Gastrocnemius medialis (tissue), 4 donors: ENCODE data around the gene TDRD15.

ENCODE experiments used
- CTCF ChIP-seq, 5 experiments: fragments of 450-650 bp in 3 of 5; fragments of 200-600 bp in 2 of 5; sonication (generic) in 2 of 5; IDR thresholded peaks in 4 of 5; conservative IDR thresholded peaks in 1 of 5; 1 replicate in 4 of 5; 2 replicates in 1 of 5; pipeline ENCODE4 v1.5.1; 2016 to 2019; ENCODE audit warnings: antibody characterized with exemption in 5 of 5, mild to moderate bottlenecking in 3 of 5, moderate library complexity in 3 of 5
- POLR2A ChIP-seq, 2 donors: fragments of 450-650 bp; IDR thresholded peaks; one replicate each; pipeline ENCODE4 v1.6.1; 2017; ENCODE audit warnings: antibody characterized with exemption in 2 of 2, mild to moderate bottlenecking in 2 of 2, moderate library complexity in 2 of 2

- TF ChIP-seq CTCF (IDR thresholded peaks at IDR 0.05 in 4 of 5, conservative IDR thresholded peaks at IDR 0.05 in 1 of 5) (peak in 2 of 5 experiments; percentile 9 to 11), POLR2A (IDR thresholded peaks at IDR 0.05) (no peak)
Observed at GRCh38 chr2:21175895-21176646, 52.3 kb downstream of the TDRD15 start.
